ENCODE data around the gene KIAA1191. TPM values are rescaled to one million over a fixed set of nuclear protein-coding genes. Genes with fewer than 3 reads are reported as not detected.

KIAA1191 gene
- total RNA-seq, 1 experiment from 2014 or later, result 128 TPM

GRCh38 chr5:176371621-176372539 lies 10.3 kb upstream of the KIAA1191 start:
- H2AK5ac ChIP-seq (ENCODE audit: insufficient read length, low read length), result no peak overlapping the region
- no peak overlapping the region for H2BK12ac ChIP-seq (ENCODE audit: insufficient read length, low read depth, low read length)
- Mint-ChIP-seq H3K9me3 (no peaks in the 10 kb centered on the region), H3K36me3 (ENCODE audit: insufficient read depth in 1 of 3, low read depth in 3 of 3) (peaks cover 7 to 21% (median 12%) of the 10 kb centered on the region in 3 experiments; a peak in 6 of 7 replicates), H3K4me3 (no peak overlapping the region), H3K27me3 (ENCODE audit: low read depth) (peaks cover 10% of the 10 kb centered on the region), H3K27ac (no peak overlapping the region), H3K4me1 (no peaks in the 10 kb centered on the region)
- no peak overlapping the region for H2BK120ac ChIP-seq (ENCODE audit: low read depth, low read length, poor library complexity, severe bottlenecking)
- no peak overlapping the region for H3K9ac ChIP-seq (ENCODE audit: extremely low read depth, insufficient read length, low read length)
- H3K4ac ChIP-seq (ENCODE audit: low read depth, low read length), result no peak overlapping the region
- no CpG with 5 or more reads among the region's 13 CpGs for WGBS (ENCODE audit: extremely low coverage, insufficient read length, low lambda C conversion rate)
- H2BK15ac ChIP-seq (ENCODE audit: low read depth, low read length), result no peak overlapping the region
- H2AFZ ChIP-seq (ENCODE audit: low read length), result no peak overlapping the region
- no peak overlapping the region for H2BK20ac ChIP-seq (ENCODE audit: low read depth, low read length, poor library complexity, severe bottlenecking)
- no peaks in the 10 kb centered on the region for H3K79me2 ChIP-seq (ENCODE audit: insufficient read depth, low read length)
- H3K4me2 ChIP-seq (ENCODE audit: insufficient read depth, insufficient read length, low read length), result no peak overlapping the region
- no peak overlapping the region for H3K27ac ChIP-seq (ENCODE audit: insufficient read length, low read depth, low read length)
- H3T11ph ChIP-seq (ENCODE audit: low read length), result no peak overlapping the region
- H4K91ac ChIP-seq (ENCODE audit: insufficient read length, low read depth, low read length), result no peak overlapping the region
- no peak overlapping the region; the same call in 1 of the 2 replicates for H3K14ac ChIP-seq (ENCODE audit: insufficient read depth, low read length)
- no peak overlapping the region for H3K56ac ChIP-seq (ENCODE audit: insufficient read length, low read depth, low read length)
- DNase-seq, result no peak
- H3K23ac ChIP-seq (ENCODE audit: insufficient read length, low read depth, low read length), result no peak overlapping the region
- no peaks in the 10 kb centered on the region for H3K9me3 ChIP-seq (ENCODE audit: control insufficient read depth, low read depth, low read length)
- no peak overlapping the region for H3K18ac ChIP-seq (ENCODE audit: insufficient read length, low read depth, low read length)
- H3K4me1 ChIP-seq (ENCODE audit: insufficient read depth, low read length), result no peaks in the 10 kb centered on the region
- H3K23me2 ChIP-seq (ENCODE audit: insufficient read length, low read depth, low read length, poor library complexity, severe bottlenecking), result no peaks in the 10 kb centered on the region
- no peak overlapping the region for H4K8ac ChIP-seq (replicated peaks; ENCODE audit: insufficient read length, low read depth, low read length)
- H4K20me1 ChIP-seq (ENCODE audit: control insufficient read depth, insufficient read depth, insufficient read length), result no peaks in the 10 kb centered on the region
- no peak for TF ChIP-seq CTCF (conservative IDR thresholded peaks at IDR 0.05)
- no peaks in the 10 kb centered on the region for H3K27me3 ChIP-seq (ENCODE audit: insufficient read depth, low read length)
- H2BK5ac ChIP-seq (ENCODE audit: insufficient read length, low read length), result no peak overlapping the region
- no peaks in the 10 kb centered on the region for H3K79me1 ChIP-seq (ENCODE audit: insufficient read depth, low read depth, low read length, poor library complexity, severe bottlenecking)
- no peak overlapping the region for H4K5ac ChIP-seq (ENCODE audit: insufficient read length, low read depth, low read length)

Measured in H9 (cell line).